GM12878 (cell line): ENCODE data around the gene MEMO1. TPM values are rescaled to one million over a fixed set of nuclear protein-coding genes. Genes with fewer than 3 reads are reported as not detected.

Experiments used
- ATAC-seq: fragments of 200-7000 bp; cut with Tn5 transposase; 3 replicates; pipeline ENCODE4 v1.9.1; 2020; ENCODE audit warnings: mild to moderate bottlenecking, moderate library complexity
- BruUV-seq: library from RNA; stranded (reverse); fragments of 400-500 nt; replicated peaks from 2 replicates; lab custom pipeline; 2021; lab: Mats Ljungman, UMichigan
- CTCF ChIA-PET: fragments of 300-600 bp; sonication (Branson Sonifier 250); formaldehyde crosslinking; extraction: SDS; loops from one replicate; lab custom pipeline; 2021; ENCODE audit warnings: inconsistent platforms; lab: Yijun Ruan, JAX
- POLR2A ChIA-PET: fragments of 350-600 bp; formaldehyde crosslinking; extraction: SDS; loops from one replicate; lab custom pipeline; 2021; ENCODE audit warnings: inconsistent platforms; lab: Charles Lee
- RAD21 ChIA-PET: fragments of 300-600 bp; sonication (Branson Sonifier 250); formaldehyde crosslinking; loops from one replicate; lab custom pipeline; 2023; ENCODE audit warnings: antibody characterized with exemption; ENCODE audit not compliant: unreplicated experiment; lab: Charles Lee
- SMC1A ChIA-PET: fragments of 300-600 bp; sonication (Branson Sonifier 250); formaldehyde crosslinking; loops from one replicate; lab custom pipeline; 2023; ENCODE audit not compliant: unreplicated experiment, uncharacterized antibody; lab: Charles Lee
- DNase-seq: peaks from one replicate; pipeline ENCODE4 v3.0.0-alpha.2; 2011; ENCODE audit warnings: low read depth, low spot score
- FAIRE-seq: peaks from 3 replicates; lab custom pipeline; 2011; peaks lifted over from hg19 to GRCh38; lab: Jason Lieb, UNC
- H2AFZ ChIP-seq: 2 replicates; pipeline ENCODE4 v1.6.0; 2011; ENCODE audit warnings: low read depth, low read length, control low read depth; ENCODE audit not compliant: control insufficient read depth
- H3K27ac ChIP-seq: 2 replicates; pipeline ENCODE4 v1.5.1; 2011; ENCODE audit warnings: control low read depth; ENCODE audit not compliant: control insufficient read depth, insufficient read depth
- H3K27me3 ChIP-seq, 2 experiments: replicated peaks in 1 of 2; 2 replicates each; pipeline versions ENCODE4 v1.6.0 to v1.6.1; 2011; ENCODE audit warnings: low read length in 1 of 2; ENCODE audit not compliant: control insufficient read depth in 2 of 2, insufficient read depth in 2 of 2
- H3K36me3 ChIP-seq, 2 experiments: 2 replicates each; pipeline ENCODE4 v1.5.1; 2011; ENCODE audit warnings: low read length in 1 of 2; ENCODE audit not compliant: control insufficient read depth in 2 of 2, insufficient read depth in 2 of 2
- H3K4me1 ChIP-seq: 2 replicates; pipeline ENCODE4 v1.6.1; 2011; ENCODE audit warnings: mild to moderate bottlenecking, low read length, moderate library complexity, mixed read lengths; ENCODE audit not compliant: control insufficient read depth, insufficient read depth
- H3K4me2 ChIP-seq: 2 replicates; pipeline ENCODE4 v1.6.0; 2011; ENCODE audit warnings: control low read depth; ENCODE audit not compliant: control insufficient read depth, insufficient read depth
- H3K4me3 ChIP-seq: fragments of 200-600 bp; sonication (generic); 2 replicates; pipeline ENCODE4 v1.5.1; 2016
- H3K79me2 ChIP-seq: 2 replicates; pipeline ENCODE4 v1.6.0; 2011; ENCODE audit warnings: low read length; ENCODE audit not compliant: control insufficient read depth, insufficient read depth
- H3K9ac ChIP-seq: 2 replicates; pipeline ENCODE4 v1.8.0; 2011; ENCODE audit warnings: low read length, control low read depth, mixed read lengths; ENCODE audit not compliant: control insufficient read depth, insufficient read depth
- H3K9me3 ChIP-seq: replicated peaks from 3 replicates; pipeline ENCODE4 v1.5.1; 2011; ENCODE audit warnings: mild to moderate bottlenecking, low read length; ENCODE audit not compliant: control insufficient read depth, insufficient read depth
- H4K20me1 ChIP-seq: 2 replicates; pipeline ENCODE4 v1.6.0; 2011; ENCODE audit not compliant: control insufficient read depth, insufficient read depth
- BCL11A ChIP-seq: IDR thresholded peaks from 2 replicates; pipeline ENCODE4 v1.6.1; 2011; ENCODE audit warnings: low read depth, low read length
- BRCA1 ChIP-seq: IDR thresholded peaks from 2 replicates; pipeline ENCODE4 v1.6.1; 2011; ENCODE audit warnings: low read depth, low read length, improper control_type of control experiment
- CREB1 ChIP-seq: IDR thresholded peaks from 2 replicates; pipeline ENCODE4 v1.6.1; 2012; ENCODE audit warnings: low read depth, mild to moderate bottlenecking, inconsistent platforms
- MYB ChIP-seq: fragments of 150-350 bp; IDR thresholded peaks from 2 replicates; pipeline ENCODE4 v1.6.1; 2014; ENCODE audit warnings: mild to moderate bottlenecking, low read depth, low read length, borderline replicate concordance
- POLR2AphosphoS5 ChIP-seq: IDR thresholded peaks from 2 replicates; pipeline ENCODE4 v1.6.1; 2011; ENCODE audit warnings: mild to moderate bottlenecking, low read length, inconsistent platforms
- WGBS: methylation state at CpG from one replicate; pipeline ENCODE4 v1.1.6; 2016; ENCODE audit warnings: low lambda C conversion rate; ENCODE audit not compliant: insufficient replicate concordance, insufficient coverage; ENCODE audit errors: missing lambda C conversion rate; 5-methylcytosine and 5-hydroxymethylcytosine counted together
- in situ Hi-C: fragments of 300-500 bp; cut with MboI; formaldehyde crosslinking; loops from 9 replicates; pipeline ENCODE4 v1.14.3; 2018; ENCODE audit warnings: mixed read lengths
- intact Hi-C: fragments of 100-400 bp; cut with micrococcal nuclease; formaldehyde crosslinking; loops from one replicate; pipeline ENCODE4 v1.14.2; 2022; ENCODE audit not compliant: unreplicated experiment
- polyA plus RNA-seq, 11 experiments: library from polyadenylated mRNA; depleted of rRNA in 4 of 11; unstranded in 6 of 11; stranded (reverse) in 5 of 11; fragments of >200 nt; fragmentation: Nextera tagmentation in 4 of 11; fragmentation: Illumina TruSeq in 1 of 11; extraction: Ambion mirVana in 4 of 11; extraction: Trizol in 1 of 11; gene quantifications; 1 replicate in 1 of 11; 2 replicates in 10 of 11; pipeline versions ENCODE4 v1.2.1 to v1.2.3, GENCODE V29; 2011 to 2016; ENCODE audit warnings: inconsistent platforms in 2 of 11, missing spikeins in 2 of 11, low read depth in 1 of 11
- total RNA-seq, 4 experiments: library from RNA; depleted of rRNA in 3 of 4; stranded (reverse); fragments of >200 nt in 3 of 4; fragmentation: Illumina TruSeq in 1 of 4; extraction: Trizol in 1 of 4; gene quantifications; 2 replicates each; pipeline versions ENCODE4 v1.2.1 to v1.2.3, GENCODE V29; 2013 to 2021
- TF ChIP-seq, protein P1 (sequence below): fragments of 450-650 bp; IDR thresholded peaks from 2 replicates; pipeline ENCODE4 v1.6.1; 2017; ENCODE audit warnings: borderline replicate concordance
- TF ChIP-seq, protein P2 (sequence below): IDR thresholded peaks from 2 replicates; pipeline ENCODE4 v1.6.1; 2012; ENCODE audit warnings: improper control_type of control experiment, low read depth, low read length; ENCODE audit not compliant: insufficient replicate concordance
- TF ChIP-seq, protein P3 (sequence below): fragments of 150-350 bp; IDR thresholded peaks from 2 replicates; pipeline ENCODE4 v1.6.1; 2014; ENCODE audit warnings: mild to moderate bottlenecking, low read depth, low read length

MEMO1 gene
- total and polyA plus RNA-seq, 10 of the 15 experiments (the other 5 are each of a cell fraction or from before 2014, with no cell fraction given): 39.8 to 99.1 (median 72.2) TPM

DNA sequence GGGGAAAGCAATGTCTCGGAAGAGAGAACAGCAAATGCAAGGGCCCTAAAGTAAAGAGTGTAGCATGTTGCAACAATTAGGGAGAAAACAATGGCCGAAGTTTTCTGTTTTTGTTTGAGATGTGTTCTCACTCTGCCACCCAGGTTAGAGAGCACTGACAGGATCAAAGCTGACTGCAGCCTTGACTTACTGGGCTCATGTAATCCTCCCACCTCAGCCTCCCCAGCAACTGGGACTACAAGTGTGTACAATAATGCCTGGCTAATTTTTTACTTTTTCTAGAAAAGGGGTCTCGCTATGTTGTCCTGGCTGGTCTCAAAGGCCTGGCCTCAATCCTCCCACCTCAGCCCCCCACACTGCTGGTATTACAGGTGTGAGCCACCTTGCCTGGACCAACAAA, 23.9 kb downstream of the MEMO1 start:
- intact Hi-C loops (no loop called here), in situ Hi-C loops (no loop called here)
- FAIRE-seq: no peak
- Histone ChIP-seq H2AFZ (no peak overlapping the region), H3K79me2 (peaks cover 65% of the 10 kb centered on the region), H3K4me1 (no peaks in the 10 kb centered on the region), H3K36me3 (no peaks in the 10 kb centered on the region; a peak in 1 of 4 replicates), H3K9ac (no peak overlapping the region), H3K27me3 (no peaks in the 10 kb centered on the region), H4K20me1 (no peaks in the 10 kb centered on the region), H3K9me3 (peaks cover 2% of the 10 kb centered on the region; the same call in 1 of the 3 replicates), H3K4me2 (no peak overlapping the region), H3K27ac (no peak overlapping the region), H3K4me3 (no peak overlapping the region)
- ATAC-seq: no peak
- RAD21 ChIA-PET: no interaction called here
- WGBS: 100% methylated on average over 3 of the region's 3 CpGs
- POLR2A ChIA-PET: interaction anchor here (0.6 to 1.7 kb wide), 2 partner anchors 9 to 55 kb away, joined by 3 read pairs; no protein-coding TSS in a partner anchor
- BruUV-seq: no TSS peak
- SMC1A ChIA-PET: interaction anchor here (1.5 to 1.6 kb wide), 2 partner anchors 11 to 12 kb away, joined by 5 to 7 read pairs; no protein-coding TSS in a partner anchor
- CTCF ChIA-PET: interaction anchor here (1.9 kb wide), 1 partner anchor 10 kb away, joined by 7 read pairs; no protein-coding TSS in a partner anchor
- TF ChIP-seq, protein P1, sequence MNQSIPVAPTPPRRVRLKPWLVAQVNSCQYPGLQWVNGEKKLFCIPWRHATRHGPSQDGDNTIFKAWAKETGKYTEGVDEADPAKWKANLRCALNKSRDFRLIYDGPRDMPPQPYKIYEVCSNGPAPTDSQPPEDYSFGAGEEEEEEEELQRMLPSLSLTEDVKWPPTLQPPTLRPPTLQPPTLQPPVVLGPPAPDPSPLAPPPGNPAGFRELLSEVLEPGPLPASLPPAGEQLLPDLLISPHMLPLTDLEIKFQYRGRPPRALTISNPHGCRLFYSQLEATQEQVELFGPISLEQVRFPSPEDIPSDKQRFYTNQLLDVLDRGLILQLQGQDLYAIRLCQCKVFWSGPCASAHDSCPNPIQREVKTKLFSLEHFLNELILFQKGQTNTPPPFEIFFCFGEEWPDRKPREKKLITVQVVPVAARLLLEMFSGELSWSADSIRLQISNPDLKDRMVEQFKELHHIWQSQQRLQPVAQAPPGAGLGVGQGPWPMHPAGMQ: no peak
- TF ChIP-seq, protein P2, sequence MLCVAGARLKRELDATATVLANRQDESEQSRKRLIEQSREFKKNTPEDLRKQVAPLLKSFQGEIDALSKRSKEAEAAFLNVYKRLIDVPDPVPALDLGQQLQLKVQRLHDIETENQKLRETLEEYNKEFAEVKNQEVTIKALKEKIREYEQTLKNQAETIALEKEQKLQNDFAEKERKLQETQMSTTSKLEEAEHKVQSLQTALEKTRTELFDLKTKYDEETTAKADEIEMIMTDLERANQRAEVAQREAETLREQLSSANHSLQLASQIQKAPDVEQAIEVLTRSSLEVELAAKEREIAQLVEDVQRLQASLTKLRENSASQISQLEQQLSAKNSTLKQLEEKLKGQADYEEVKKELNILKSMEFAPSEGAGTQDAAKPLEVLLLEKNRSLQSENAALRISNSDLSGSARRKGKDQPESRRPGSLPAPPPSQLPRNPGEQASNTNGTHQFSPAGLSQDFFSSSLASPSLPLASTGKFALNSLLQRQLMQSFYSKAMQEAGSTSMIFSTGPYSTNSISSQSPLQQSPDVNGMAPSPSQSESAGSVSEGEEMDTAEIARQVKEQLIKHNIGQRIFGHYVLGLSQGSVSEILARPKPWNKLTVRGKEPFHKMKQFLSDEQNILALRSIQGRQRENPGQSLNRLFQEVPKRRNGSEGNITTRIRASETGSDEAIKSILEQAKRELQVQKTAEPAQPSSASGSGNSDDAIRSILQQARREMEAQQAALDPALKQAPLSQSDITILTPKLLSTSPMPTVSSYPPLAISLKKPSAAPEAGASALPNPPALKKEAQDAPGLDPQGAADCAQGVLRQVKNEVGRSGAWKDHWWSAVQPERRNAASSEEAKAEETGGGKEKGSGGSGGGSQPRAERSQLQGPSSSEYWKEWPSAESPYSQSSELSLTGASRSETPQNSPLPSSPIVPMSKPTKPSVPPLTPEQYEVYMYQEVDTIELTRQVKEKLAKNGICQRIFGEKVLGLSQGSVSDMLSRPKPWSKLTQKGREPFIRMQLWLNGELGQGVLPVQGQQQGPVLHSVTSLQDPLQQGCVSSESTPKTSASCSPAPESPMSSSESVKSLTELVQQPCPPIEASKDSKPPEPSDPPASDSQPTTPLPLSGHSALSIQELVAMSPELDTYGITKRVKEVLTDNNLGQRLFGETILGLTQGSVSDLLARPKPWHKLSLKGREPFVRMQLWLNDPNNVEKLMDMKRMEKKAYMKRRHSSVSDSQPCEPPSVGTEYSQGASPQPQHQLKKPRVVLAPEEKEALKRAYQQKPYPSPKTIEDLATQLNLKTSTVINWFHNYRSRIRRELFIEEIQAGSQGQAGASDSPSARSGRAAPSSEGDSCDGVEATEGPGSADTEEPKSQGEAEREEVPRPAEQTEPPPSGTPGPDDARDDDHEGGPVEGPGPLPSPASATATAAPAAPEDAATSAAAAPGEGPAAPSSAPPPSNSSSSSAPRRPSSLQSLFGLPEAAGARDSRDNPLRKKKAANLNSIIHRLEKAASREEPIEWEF: no peak
- no peak for TF ChIP-seq BCL11A
- no peak for TF ChIP-seq CREB1
- TF ChIP-seq POLR2AphosphoS5: no peak
- TF ChIP-seq, protein P3, sequence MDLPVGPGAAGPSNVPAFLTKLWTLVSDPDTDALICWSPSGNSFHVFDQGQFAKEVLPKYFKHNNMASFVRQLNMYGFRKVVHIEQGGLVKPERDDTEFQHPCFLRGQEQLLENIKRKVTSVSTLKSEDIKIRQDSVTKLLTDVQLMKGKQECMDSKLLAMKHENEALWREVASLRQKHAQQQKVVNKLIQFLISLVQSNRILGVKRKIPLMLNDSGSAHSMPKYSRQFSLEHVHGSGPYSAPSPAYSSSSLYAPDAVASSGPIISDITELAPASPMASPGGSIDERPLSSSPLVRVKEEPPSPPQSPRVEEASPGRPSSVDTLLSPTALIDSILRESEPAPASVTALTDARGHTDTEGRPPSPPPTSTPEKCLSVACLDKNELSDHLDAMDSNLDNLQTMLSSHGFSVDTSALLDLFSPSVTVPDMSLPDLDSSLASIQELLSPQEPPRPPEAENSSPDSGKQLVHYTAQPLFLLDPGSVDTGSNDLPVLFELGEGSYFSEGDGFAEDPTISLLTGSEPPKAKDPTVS: no peak
- no peak for TF ChIP-seq MYB
- TF ChIP-seq BRCA1: no peak
- DNase-seq: no peak
